ENCODE data around the gene AHNAK.
"Not testable (repeated sequence)": the region's sequence is repeated elsewhere in the genome, so short reads cannot be mapped to it uniquely, and the experiment has no call there.

DNA sequence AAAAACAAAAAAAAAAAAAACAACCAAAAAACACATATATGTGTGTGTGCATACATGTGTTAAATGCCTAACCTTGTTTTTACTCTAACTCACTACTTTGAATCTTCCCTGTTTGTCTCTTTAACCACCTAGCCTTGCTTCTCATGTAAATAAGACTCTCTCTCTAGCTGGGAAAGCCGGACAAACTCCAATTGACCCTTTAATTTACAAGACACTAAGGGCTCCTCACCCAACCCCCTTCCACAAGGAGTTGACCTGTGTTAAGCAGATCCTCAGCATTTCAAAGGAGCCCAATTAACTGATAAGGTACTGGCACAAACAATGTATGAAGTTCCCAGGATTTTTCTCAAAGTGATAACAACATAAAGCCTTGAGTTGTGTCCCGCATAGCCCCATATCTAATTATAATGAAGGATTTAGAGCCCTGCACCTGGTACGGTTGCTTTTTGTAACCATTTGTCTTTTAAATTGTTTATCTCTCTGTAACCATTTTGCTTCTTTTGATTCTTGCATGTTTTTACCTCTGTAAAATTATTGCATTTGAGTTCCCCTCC, 15.1 kb upstream of the AHNAK start:
- TF ChIP-seq EZH2 (IDR thresholded peaks at IDR 0.05; ENCODE audit: borderline replicate concordance, low read depth, low read length, poor library complexity, severe bottlenecking); CTCF (conservative IDR thresholded peaks at IDR 0.05; ENCODE audit: low read depth, low read length): not testable (repeated sequence)

All from A673 (cell line).